ENCODE measurements around the gene NRXN2.

NRXN2 gene

DNA sequence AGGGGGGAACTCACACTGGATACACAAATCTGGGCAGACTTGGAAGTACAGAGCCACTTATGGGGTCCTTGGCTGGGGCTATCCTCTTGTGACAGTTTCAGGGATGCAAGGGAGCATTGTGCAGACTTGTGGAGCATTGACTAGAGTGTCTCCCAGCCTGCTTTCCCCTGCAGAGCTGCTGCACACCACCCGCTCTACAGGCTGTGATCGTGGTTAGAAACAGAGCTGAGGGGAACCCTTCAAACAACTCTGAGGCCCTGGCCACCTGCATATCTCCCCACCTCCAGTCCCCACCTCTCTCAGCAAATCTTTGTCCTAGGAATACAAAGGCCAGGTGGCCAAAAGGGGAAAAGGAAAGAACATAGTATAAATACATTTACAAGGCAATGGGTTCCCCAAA is 64.7 kb downstream of the NRXN2 start:
- Histone ChIP-seq H3K4me1 (ENCODE audit: control insufficient read depth, insufficient read depth, low read length) (no peaks in the 10 kb centered on the region), H3K4me3 (ENCODE audit: low read depth, low read length) (no peak overlapping the region), H3K27ac (ENCODE audit: extremely low read depth, low read depth, low read length) (no peak overlapping the region), H3K9me3 (ENCODE audit: control insufficient read depth, insufficient read depth, low read depth, low read length) (no peaks in the 10 kb centered on the region), H3K36me3 (ENCODE audit: control insufficient read depth in 2 of 2, insufficient read depth in 1 of 2, low read length in 2 of 2) (no peaks in the 10 kb centered on the region)
- CTCF ChIA-PET: interaction anchor here (0.9 to 2.5 kb wide), 5 partner anchors 10 to 302 kb away, joined by 3 to 14 read pairs (median 11); no protein-coding TSS in a partner anchor
- TF ChIP-seq, protein P1, sequence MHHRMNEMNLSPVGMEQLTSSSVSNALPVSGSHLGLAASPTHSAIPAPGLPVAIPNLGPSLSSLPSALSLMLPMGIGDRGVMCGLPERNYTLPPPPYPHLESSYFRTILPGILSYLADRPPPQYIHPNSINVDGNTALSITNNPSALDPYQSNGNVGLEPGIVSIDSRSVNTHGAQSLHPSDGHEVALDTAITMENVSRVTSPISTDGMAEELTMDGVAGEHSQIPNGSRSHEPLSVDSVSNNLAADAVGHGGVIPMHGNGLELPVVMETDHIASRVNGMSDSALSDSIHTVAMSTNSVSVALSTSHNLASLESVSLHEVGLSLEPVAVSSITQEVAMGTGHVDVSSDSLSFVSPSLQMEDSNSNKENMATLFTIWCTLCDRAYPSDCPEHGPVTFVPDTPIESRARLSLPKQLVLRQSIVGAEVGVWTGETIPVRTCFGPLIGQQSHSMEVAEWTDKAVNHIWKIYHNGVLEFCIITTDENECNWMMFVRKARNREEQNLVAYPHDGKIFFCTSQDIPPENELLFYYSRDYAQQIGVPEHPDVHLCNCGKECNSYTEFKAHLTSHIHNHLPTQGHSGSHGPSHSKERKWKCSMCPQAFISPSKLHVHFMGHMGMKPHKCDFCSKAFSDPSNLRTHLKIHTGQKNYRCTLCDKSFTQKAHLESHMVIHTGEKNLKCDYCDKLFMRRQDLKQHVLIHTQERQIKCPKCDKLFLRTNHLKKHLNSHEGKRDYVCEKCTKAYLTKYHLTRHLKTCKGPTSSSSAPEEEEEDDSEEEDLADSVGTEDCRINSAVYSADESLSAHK (tag by site-specific recombination; IDR thresholded peaks at IDR 0.05): no peak
- TF ChIP-seq ZNF664 (tag by site-specific recombination; IDR thresholded peaks at IDR 0.05) (no peak), SALL2 (tag by site-specific recombination; IDR thresholded peaks at IDR 0.05; ENCODE audit: borderline replicate concordance) (no peak), KLF9 (tag by site-specific recombination; IDR thresholded peaks at IDR 0.05; ENCODE audit: low read depth) (no peak), ZNF660 (tag by site-specific recombination; IDR thresholded peaks at IDR 0.05) (no peak)
- TF ChIP-seq, protein P2, sequence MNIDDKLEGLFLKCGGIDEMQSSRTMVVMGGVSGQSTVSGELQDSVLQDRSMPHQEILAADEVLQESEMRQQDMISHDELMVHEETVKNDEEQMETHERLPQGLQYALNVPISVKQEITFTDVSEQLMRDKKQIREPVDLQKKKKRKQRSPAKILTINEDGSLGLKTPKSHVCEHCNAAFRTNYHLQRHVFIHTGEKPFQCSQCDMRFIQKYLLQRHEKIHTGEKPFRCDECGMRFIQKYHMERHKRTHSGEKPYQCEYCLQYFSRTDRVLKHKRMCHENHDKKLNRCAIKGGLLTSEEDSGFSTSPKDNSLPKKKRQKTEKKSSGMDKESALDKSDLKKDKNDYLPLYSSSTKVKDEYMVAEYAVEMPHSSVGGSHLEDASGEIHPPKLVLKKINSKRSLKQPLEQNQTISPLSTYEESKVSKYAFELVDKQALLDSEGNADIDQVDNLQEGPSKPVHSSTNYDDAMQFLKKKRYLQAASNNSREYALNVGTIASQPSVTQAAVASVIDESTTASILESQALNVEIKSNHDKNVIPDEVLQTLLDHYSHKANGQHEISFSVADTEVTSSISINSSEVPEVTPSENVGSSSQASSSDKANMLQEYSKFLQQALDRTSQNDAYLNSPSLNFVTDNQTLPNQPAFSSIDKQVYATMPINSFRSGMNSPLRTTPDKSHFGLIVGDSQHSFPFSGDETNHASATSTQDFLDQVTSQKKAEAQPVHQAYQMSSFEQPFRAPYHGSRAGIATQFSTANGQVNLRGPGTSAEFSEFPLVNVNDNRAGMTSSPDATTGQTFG (tag by site-specific recombination; IDR thresholded peaks at IDR 0.05; ENCODE audit: borderline replicate concordance): no peak
- TF ChIP-seq, protein P3, sequence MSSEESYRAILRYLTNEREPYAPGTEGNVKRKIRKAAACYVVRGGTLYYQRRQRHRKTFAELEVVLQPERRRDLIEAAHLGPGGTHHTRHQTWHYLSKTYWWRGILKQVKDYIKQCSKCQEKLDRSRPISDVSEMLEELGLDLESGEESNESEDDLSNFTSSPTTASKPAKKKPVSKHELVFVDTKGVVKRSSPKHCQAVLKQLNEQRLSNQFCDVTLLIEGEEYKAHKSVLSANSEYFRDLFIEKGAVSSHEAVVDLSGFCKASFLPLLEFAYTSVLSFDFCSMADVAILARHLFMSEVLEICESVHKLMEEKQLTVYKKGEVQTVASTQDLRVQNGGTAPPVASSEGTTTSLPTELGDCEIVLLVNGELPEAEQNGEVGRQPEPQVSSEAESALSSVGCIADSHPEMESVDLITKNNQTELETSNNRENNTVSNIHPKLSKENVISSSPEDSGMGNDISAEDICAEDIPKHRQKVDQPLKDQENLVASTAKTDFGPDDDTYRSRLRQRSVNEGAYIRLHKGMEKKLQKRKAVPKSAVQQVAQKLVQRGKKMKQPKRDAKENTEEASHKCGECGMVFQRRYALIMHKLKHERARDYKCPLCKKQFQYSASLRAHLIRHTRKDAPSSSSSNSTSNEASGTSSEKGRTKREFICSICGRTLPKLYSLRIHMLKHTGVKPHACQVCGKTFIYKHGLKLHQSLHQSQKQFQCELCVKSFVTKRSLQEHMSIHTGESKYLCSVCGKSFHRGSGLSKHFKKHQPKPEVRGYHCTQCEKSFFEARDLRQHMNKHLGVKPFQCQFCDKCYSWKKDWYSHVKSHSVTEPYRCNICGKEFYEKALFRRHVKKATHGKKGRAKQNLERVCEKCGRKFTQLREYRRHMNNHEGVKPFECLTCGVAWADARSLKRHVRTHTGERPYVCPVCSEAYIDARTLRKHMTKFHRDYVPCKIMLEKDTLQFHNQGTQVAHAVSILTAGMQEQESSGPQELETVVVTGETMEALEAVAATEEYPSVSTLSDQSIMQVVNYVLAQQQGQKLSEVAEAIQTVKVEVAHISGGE (tag by site-specific recombination; conservative IDR thresholded peaks at IDR 0.05; ENCODE audit: low read depth): no peak
- POLR2A ChIA-PET: no interaction called here

DNA sequence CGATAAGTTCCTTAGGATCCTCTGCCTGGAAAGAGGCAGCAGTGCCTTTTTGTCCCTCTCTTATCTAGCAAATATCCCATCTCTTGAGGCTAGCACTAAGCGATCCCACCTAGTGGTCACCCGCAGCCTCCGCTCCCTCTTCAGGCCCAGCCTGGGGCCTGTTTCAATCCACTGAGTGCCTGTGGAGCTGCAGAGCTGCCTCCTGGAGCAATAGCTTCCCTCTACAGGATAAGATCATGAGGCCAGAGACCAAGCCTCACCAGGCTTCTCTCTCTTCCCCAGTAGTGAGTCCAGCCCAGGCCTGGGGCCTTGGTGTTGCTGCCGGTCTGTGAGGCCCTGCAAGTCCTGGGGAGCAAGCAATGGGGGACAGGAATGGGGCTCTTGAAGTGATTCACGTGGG is 66.1 kb downstream of the NRXN2 start:
- Histone ChIP-seq H3K27ac (ENCODE audit: extremely low read depth, low read depth, low read length) (no peak overlapping the region), H3K36me3 (ENCODE audit: control insufficient read depth in 2 of 2, insufficient read depth in 1 of 2, low read length in 2 of 2) (no peaks in the 10 kb centered on the region), H3K4me3 (ENCODE audit: low read depth, low read length) (no peak overlapping the region), H3K9me3 (ENCODE audit: control insufficient read depth, insufficient read depth, low read depth, low read length) (no peaks in the 10 kb centered on the region), H3K4me1 (ENCODE audit: control insufficient read depth, insufficient read depth, low read length) (no peaks in the 10 kb centered on the region)
- POLR2A ChIA-PET: no interaction called here
- CTCF ChIA-PET: interaction anchor here (0.8 to 9.8 kb wide), 2 partner anchors 168 to 207 kb away, joined by 3 to 90 read pairs; no protein-coding TSS in a partner anchor
- no peak for TF ChIP-seq ZEB2 (tag by site-specific recombination; IDR thresholded peaks at IDR 0.05)
- TF ChIP-seq, protein P4, sequence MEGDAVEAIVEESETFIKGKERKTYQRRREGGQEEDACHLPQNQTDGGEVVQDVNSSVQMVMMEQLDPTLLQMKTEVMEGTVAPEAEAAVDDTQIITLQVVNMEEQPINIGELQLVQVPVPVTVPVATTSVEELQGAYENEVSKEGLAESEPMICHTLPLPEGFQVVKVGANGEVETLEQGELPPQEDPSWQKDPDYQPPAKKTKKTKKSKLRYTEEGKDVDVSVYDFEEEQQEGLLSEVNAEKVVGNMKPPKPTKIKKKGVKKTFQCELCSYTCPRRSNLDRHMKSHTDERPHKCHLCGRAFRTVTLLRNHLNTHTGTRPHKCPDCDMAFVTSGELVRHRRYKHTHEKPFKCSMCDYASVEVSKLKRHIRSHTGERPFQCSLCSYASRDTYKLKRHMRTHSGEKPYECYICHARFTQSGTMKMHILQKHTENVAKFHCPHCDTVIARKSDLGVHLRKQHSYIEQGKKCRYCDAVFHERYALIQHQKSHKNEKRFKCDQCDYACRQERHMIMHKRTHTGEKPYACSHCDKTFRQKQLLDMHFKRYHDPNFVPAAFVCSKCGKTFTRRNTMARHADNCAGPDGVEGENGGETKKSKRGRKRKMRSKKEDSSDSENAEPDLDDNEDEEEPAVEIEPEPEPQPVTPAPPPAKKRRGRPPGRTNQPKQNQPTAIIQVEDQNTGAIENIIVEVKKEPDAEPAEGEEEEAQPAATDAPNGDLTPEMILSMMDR (tag by site-specific recombination; IDR thresholded peaks at IDR 0.05): peak; percentile 26; the same call in 1 of the 2 replicates

- Histone ChIP-seq H3K27ac (ENCODE audit: extremely low read depth, low read depth, low read length) (no peak overlapping the region), H3K9me3 (ENCODE audit: control insufficient read depth, insufficient read depth, low read depth, low read length) (no peaks in the 10 kb centered on the region), H3K4me1 (ENCODE audit: control insufficient read depth, insufficient read depth, low read length) (no peaks in the 10 kb centered on the region), H3K36me3 (ENCODE audit: control insufficient read depth in 2 of 2, insufficient read depth in 1 of 2, low read length in 2 of 2) (no peaks in the 10 kb centered on the region), H3K4me3 (ENCODE audit: low read depth, low read length) (no peak overlapping the region)
- ChIA-PET POLR2A (no interaction called here), CTCF (interaction anchor here (0.7 to 9.8 kb wide), 3 partner anchors 33 to 439 kb away, joined by 6 to 90 read pairs (median 6); no protein-coding TSS in a partner anchor)
- no peak for TF ChIP-seq EGR2 (tag by site-specific recombination; IDR thresholded peaks at IDR 0.05; ENCODE audit: low read depth)
- no peak for TF ChIP-seq ZNF10 (tag by site-specific recombination; IDR thresholded peaks at IDR 0.05)
- TF ChIP-seq, protein P5, sequence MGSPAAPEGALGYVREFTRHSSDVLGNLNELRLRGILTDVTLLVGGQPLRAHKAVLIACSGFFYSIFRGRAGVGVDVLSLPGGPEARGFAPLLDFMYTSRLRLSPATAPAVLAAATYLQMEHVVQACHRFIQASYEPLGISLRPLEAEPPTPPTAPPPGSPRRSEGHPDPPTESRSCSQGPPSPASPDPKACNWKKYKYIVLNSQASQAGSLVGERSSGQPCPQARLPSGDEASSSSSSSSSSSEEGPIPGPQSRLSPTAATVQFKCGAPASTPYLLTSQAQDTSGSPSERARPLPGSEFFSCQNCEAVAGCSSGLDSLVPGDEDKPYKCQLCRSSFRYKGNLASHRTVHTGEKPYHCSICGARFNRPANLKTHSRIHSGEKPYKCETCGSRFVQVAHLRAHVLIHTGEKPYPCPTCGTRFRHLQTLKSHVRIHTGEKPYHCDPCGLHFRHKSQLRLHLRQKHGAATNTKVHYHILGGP (tag by site-specific recombination; IDR thresholded peaks at IDR 0.05): no peak
- no peak for TF ChIP-seq ZNF610 (tag by site-specific recombination; IDR thresholded peaks at IDR 0.05; ENCODE audit: borderline replicate concordance)
- no peak for TF ChIP-seq ZNF501 (tag by site-specific recombination; IDR thresholded peaks at IDR 0.05)
- no peak for TF ChIP-seq ZNF660 (tag by site-specific recombination; IDR thresholded peaks at IDR 0.05)
- TF ChIP-seq ZSCAN4 (tag by site-specific recombination; IDR thresholded peaks at IDR 0.05): no peak
- TF ChIP-seq IKZF3 (tag by site-specific recombination; IDR thresholded peaks at IDR 0.05): no peak
- TF ChIP-seq WT1 (tag by site-specific recombination; IDR thresholded peaks at IDR 0.05): peak; percentile 49; the same call in 1 of the 2 replicates
These were observed 66.9 kb downstream of the NRXN2 start for GRCh38 chr11:64655941-64656601.
